Measurements from ENCODE around the gene RSPO3.

Gene RSPO3

DNA sequence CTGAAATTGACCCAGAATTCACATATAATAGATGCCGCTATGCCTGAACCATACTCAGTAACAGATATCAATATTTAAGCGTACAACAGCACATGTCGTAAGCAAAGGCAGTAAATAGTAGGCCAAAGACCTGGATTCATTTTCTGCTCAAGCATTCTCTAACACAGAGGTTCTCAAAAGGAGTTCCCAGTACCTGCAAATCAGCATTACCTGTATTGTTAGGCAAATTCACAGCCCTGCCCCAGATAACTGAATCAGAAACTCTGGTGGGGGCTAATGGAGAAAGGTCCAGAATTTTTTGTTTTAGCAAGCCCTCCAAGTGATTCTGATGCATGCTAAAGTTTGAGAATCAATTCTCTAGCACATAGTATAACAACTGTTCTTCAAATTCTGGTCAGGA, 36.0 kb downstream of the RSPO3 start:
- Histone ChIP-seq H3K4me1 (ENCODE audit: control insufficient read depth, insufficient read depth, low read length, poor library complexity, severe bottlenecking) (peaks cover 3% of the 10 kb centered on the region), H3K4me3 (ENCODE audit: extremely low read depth, insufficient read depth, low read length, poor library complexity, severe bottlenecking) (no peak overlapping the region), H3K9me3 (ENCODE audit: control insufficient read depth, low read length) (no peaks in the 10 kb centered on the region), H3K36me3 (ENCODE audit: control insufficient read depth, insufficient read depth, low read length) (no peaks in the 10 kb centered on the region), H3K27ac (ENCODE audit: low read depth, low read length, severe bottlenecking) (no peak overlapping the region)
- WGBS, 2 experiments (ENCODE audit: insufficient coverage in 2 of 2) = 87 to 100% methylated on average over 2 to 3 of the region's 3 CpGs

- WGBS, 2 experiments (ENCODE audit: insufficient coverage in 2 of 2) = 88 to 100% methylated on average over 1 of the region's 1 CpG
- Histone ChIP-seq H3K4me1 (ENCODE audit: control insufficient read depth, insufficient read depth, low read length, poor library complexity, severe bottlenecking) (no peaks in the 10 kb centered on the region), H3K36me3 (ENCODE audit: control insufficient read depth, insufficient read depth, low read length) (no peaks in the 10 kb centered on the region), H3K9me3 (ENCODE audit: control insufficient read depth, low read length) (no peaks in the 10 kb centered on the region), H3K27ac (ENCODE audit: low read depth, low read length, severe bottlenecking) (no peak overlapping the region), H3K4me3 (ENCODE audit: extremely low read depth, insufficient read depth, low read length, poor library complexity, severe bottlenecking) (no peak overlapping the region)
These were observed 42.0 kb downstream of the RSPO3 start for GRCh38 chr6:127160484-127160883.

DNA sequence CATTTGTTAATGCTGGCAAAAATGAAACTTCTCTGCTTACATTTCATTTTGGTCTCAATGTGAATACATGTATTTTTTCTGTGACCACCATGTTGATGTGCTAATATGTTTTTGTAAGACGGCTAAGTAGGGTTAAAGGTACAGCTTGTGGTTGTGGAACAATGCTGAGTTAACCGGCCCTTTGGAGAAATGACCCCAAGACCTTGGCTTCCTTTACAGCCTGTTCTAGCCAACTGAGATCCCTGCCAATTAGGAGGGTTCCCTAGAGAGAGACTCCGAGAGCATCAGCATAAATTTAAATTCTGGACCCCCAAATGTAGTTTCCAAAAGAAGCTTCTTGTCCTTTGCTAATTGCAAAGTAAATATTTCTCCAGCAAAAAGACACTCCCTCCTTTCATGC, 44.4 kb downstream of the RSPO3 start:
- Histone ChIP-seq H3K27ac (ENCODE audit: low read depth, low read length, severe bottlenecking) (no peak overlapping the region), H3K36me3 (ENCODE audit: control insufficient read depth, insufficient read depth, low read length) (no peaks in the 10 kb centered on the region), H3K4me1 (ENCODE audit: control insufficient read depth, insufficient read depth, low read length, poor library complexity, severe bottlenecking) (no peaks in the 10 kb centered on the region), H3K4me3 (ENCODE audit: extremely low read depth, insufficient read depth, low read length, poor library complexity, severe bottlenecking) (no peak overlapping the region), H3K9me3 (ENCODE audit: control insufficient read depth, low read length) (no peaks in the 10 kb centered on the region)
- 80 to 100% methylated on average over 2 to 3 of the region's 3 CpGs for WGBS, 2 experiments (ENCODE audit: insufficient coverage in 2 of 2)

GRCh38 chr6:127164036-127164435, 45.6 kb downstream of the RSPO3 start:
- no CpG with 5 or more reads among the region's 3 CpGs for WGBS, 2 experiments (ENCODE audit: insufficient coverage in 2 of 2)

GRCh38 chr6:127164565-127164964, 46.1 kb downstream of the RSPO3 start:
- Histone ChIP-seq H3K4me1 (ENCODE audit: control insufficient read depth, insufficient read depth, low read length, poor library complexity, severe bottlenecking) (no peaks in the 10 kb centered on the region), H3K27ac (ENCODE audit: low read depth, low read length, severe bottlenecking) (no peak overlapping the region), H3K36me3 (ENCODE audit: control insufficient read depth, insufficient read depth, low read length) (no peaks in the 10 kb centered on the region), H3K9me3 (ENCODE audit: control insufficient read depth, low read length) (no peaks in the 10 kb centered on the region), H3K4me3 (ENCODE audit: extremely low read depth, insufficient read depth, low read length, poor library complexity, severe bottlenecking) (no peak overlapping the region)
- WGBS, 2 experiments (ENCODE audit: insufficient coverage in 2 of 2) = no CpG with 5 or more reads among the region's 2 CpGs

More at GRCh38 chr6:127164036-127164435, 45.6 kb downstream of the RSPO3 start:
- no peaks in the 10 kb centered on the region for H3K9me3 ChIP-seq (ENCODE audit: control insufficient read depth, low read length)
- H3K4me1 ChIP-seq (ENCODE audit: control insufficient read depth, insufficient read depth, low read length, poor library complexity, severe bottlenecking) = no peaks in the 10 kb centered on the region
- H3K27ac ChIP-seq (ENCODE audit: low read depth, low read length, severe bottlenecking) = no peak overlapping the region
- H3K4me3 ChIP-seq (ENCODE audit: extremely low read depth, insufficient read depth, low read length, poor library complexity, severe bottlenecking) = no peak overlapping the region
- H3K36me3 ChIP-seq (ENCODE audit: control insufficient read depth, insufficient read depth, low read length) = no peaks in the 10 kb centered on the region

GRCh38 chr6:127173156-127173940, 54.9 kb downstream of the RSPO3 start:
- Histone ChIP-seq H3K4me3 (ENCODE audit: extremely low read depth, insufficient read depth, low read length, poor library complexity, severe bottlenecking) (no peak overlapping the region), H3K36me3 (ENCODE audit: control insufficient read depth, insufficient read depth, low read length) (no peaks in the 10 kb centered on the region), H3K27ac (ENCODE audit: low read depth, low read length, severe bottlenecking) (no peak overlapping the region), H3K4me1 (ENCODE audit: control insufficient read depth, insufficient read depth, low read length, poor library complexity, severe bottlenecking) (no peaks in the 10 kb centered on the region), H3K9me3 (ENCODE audit: control insufficient read depth, low read length) (no peaks in the 10 kb centered on the region)
- 90 to 100% methylated on average over 2 of the region's 5 CpGs for WGBS, 2 experiments (ENCODE audit: insufficient coverage in 2 of 2)

- no peak overlapping the region for H3K4me3 ChIP-seq (ENCODE audit: extremely low read depth, insufficient read depth, low read length, poor library complexity, severe bottlenecking)
- H3K9me3 ChIP-seq (ENCODE audit: control insufficient read depth, low read length) = no peaks in the 10 kb centered on the region
- H3K4me1 ChIP-seq (ENCODE audit: control insufficient read depth, insufficient read depth, low read length, poor library complexity, severe bottlenecking) = no peaks in the 10 kb centered on the region
- no peak overlapping the region for H3K27ac ChIP-seq (ENCODE audit: low read depth, low read length, severe bottlenecking)
- no peaks in the 10 kb centered on the region for H3K36me3 ChIP-seq (ENCODE audit: control insufficient read depth, insufficient read depth, low read length)
- whole genome bisulfite sequencing, 2 experiments (ENCODE audit: insufficient coverage in 2 of 2) = 100% methylated on average over 1 of the region's 1 CpG; no CpG with 5 or more reads in 1 of the 2 experiments
These were observed 57.7 kb downstream of the RSPO3 start for GRCh38 chr6:127176146-127176545.

- Histone ChIP-seq H3K4me1 (ENCODE audit: control insufficient read depth, insufficient read depth, low read length, poor library complexity, severe bottlenecking) (no peaks in the 10 kb centered on the region), H3K36me3 (ENCODE audit: control insufficient read depth, insufficient read depth, low read length) (no peaks in the 10 kb centered on the region), H3K27ac (ENCODE audit: low read depth, low read length, severe bottlenecking) (no peak overlapping the region), H3K4me3 (ENCODE audit: extremely low read depth, insufficient read depth, low read length, poor library complexity, severe bottlenecking) (no peak overlapping the region), H3K9me3 (ENCODE audit: control insufficient read depth, low read length) (no peaks in the 10 kb centered on the region)
- 88 to 93% methylated on average over 2 to 4 of the region's 4 CpGs for WGBS, 2 experiments (ENCODE audit: insufficient coverage in 2 of 2)
These were observed 58.8 kb downstream of the RSPO3 start for GRCh38 chr6:127177030-127177922.

- Histone ChIP-seq H3K36me3 (ENCODE audit: control insufficient read depth, insufficient read depth, low read length) (no peaks in the 10 kb centered on the region), H3K4me3 (ENCODE audit: extremely low read depth, insufficient read depth, low read length, poor library complexity, severe bottlenecking) (no peak overlapping the region), H3K9me3 (ENCODE audit: control insufficient read depth, low read length) (no peaks in the 10 kb centered on the region), H3K27ac (ENCODE audit: low read depth, low read length, severe bottlenecking) (no peak overlapping the region), H3K4me1 (ENCODE audit: control insufficient read depth, insufficient read depth, low read length, poor library complexity, severe bottlenecking) (no peaks in the 10 kb centered on the region)
- 86% methylated on average over 1 of the region's 1 CpG; no CpG with 5 or more reads in 1 of the 2 experiments for WGBS, 2 experiments (ENCODE audit: insufficient coverage in 2 of 2)
These were observed 59.4 kb downstream of the RSPO3 start for GRCh38 chr6:127177923-127178231.

GRCh38 chr6:127178746-127179145, 60.3 kb downstream of the RSPO3 start:
- no peak overlapping the region for H3K4me3 ChIP-seq (ENCODE audit: extremely low read depth, insufficient read depth, low read length, poor library complexity, severe bottlenecking)
- no peaks in the 10 kb centered on the region for H3K9me3 ChIP-seq (ENCODE audit: control insufficient read depth, low read length)
- H3K4me1 ChIP-seq (ENCODE audit: control insufficient read depth, insufficient read depth, low read length, poor library complexity, severe bottlenecking) = no peaks in the 10 kb centered on the region
- H3K36me3 ChIP-seq (ENCODE audit: control insufficient read depth, insufficient read depth, low read length) = no peaks in the 10 kb centered on the region
- WGBS, 2 experiments (ENCODE audit: insufficient coverage in 2 of 2) = 100% methylated on average over 1 of the region's 1 CpG
- H3K27ac ChIP-seq (ENCODE audit: low read depth, low read length, severe bottlenecking) = no peak overlapping the region

DNA sequence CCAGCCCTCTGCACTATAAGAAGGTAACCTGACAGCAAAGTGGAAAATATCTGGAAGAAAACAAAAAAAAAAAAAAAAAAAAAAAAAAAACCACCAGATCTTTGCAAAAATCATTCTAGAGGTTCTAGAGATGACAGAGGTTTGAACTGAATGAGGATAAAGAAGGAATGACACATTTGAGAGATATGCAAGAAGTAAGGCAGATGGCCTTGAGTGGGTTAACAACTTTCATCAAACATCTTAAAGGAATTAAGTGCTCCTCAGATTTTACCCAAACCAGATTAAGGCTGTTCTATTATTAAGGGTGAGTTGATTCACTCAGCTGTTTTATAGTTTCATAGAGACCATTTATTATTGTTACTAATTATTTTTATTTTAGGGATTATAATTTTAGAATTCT, 62.0 kb downstream of the RSPO3 start:
- H3K9me3 ChIP-seq (ENCODE audit: control insufficient read depth, low read length) = no peaks in the 10 kb centered on the region
- no peak overlapping the region for H3K27ac ChIP-seq (ENCODE audit: low read depth, low read length, severe bottlenecking)
- H3K36me3 ChIP-seq (ENCODE audit: control insufficient read depth, insufficient read depth, low read length) = no peaks in the 10 kb centered on the region
- no peak overlapping the region for H3K4me3 ChIP-seq (ENCODE audit: extremely low read depth, insufficient read depth, low read length, poor library complexity, severe bottlenecking)
- H3K4me1 ChIP-seq (ENCODE audit: control insufficient read depth, insufficient read depth, low read length, poor library complexity, severe bottlenecking) = no peaks in the 10 kb centered on the region

All from mesodermal cell (in vitro differentiated cells).